ENCODE data around the gene RAD51B.

RAD51B gene

GRCh38 chr14:68777644-68778043, 958.1 kb downstream of the RAD51B start:
- TF ChIP-seq ZFX (IDR thresholded peaks at IDR 0.05) (no peak), CTCF (conservative IDR thresholded peaks at IDR 0.05) (no peak)
- H3K27ac ChIP-seq: no peak overlapping the region

Data from C4-2B (cell line).